ENCODE measurements around the gene PHACTR2.
"Not testable (repeated sequence)": the region's sequence is repeated elsewhere in the genome, so short reads cannot be mapped to it uniquely, and the experiment has no call there.

The PHACTR2 gene

GRCh38 chr6:143677891-143678791 lies at the start of gene PHACTR2:
TSS of gene PHACTR2 (plus strand) at chr6:143677965. CDS start at chr6:143678164, 199 bp downstream.
- peak; percentile 6 for DNase-seq (ENCODE audit: low read depth)

GRCh38 chr6:143629104-143630080 lies 48.4 kb upstream of the PHACTR2 start:
- no peak for DNase-seq (ENCODE audit: low read depth)

GRCh38 chr6:143631196-143631595 lies 46.6 kb upstream of the PHACTR2 start:
- DNase-seq (ENCODE audit: low read depth) = not testable (repeated sequence)

- no peak for DNase-seq (ENCODE audit: low read depth)
Observed at GRCh38 chr6:143632894-143633293, 44.9 kb upstream of the PHACTR2 start.

GRCh38 chr6:143634486-143634885 lies 43.3 kb upstream of the PHACTR2 start:
- no peak for DNase-seq (ENCODE audit: low read depth)

- no peak for DNase-seq (ENCODE audit: low read depth)
Observed at GRCh38 chr6:143637691-143638090, 40.1 kb upstream of the PHACTR2 start.

- DNase-seq (ENCODE audit: low read depth) = no peak
Observed at GRCh38 chr6:143642403-143642802, 35.4 kb upstream of the PHACTR2 start.

- DNase-seq (ENCODE audit: low read depth) = no peak
Observed at GRCh38 chr6:143647191-143647590, 30.6 kb upstream of the PHACTR2 start.

- DNase-seq (ENCODE audit: low read depth) = no peak
Observed at GRCh38 chr6:143647732-143648131, 30.0 kb upstream of the PHACTR2 start.

- DNase-seq (ENCODE audit: low read depth) = not testable (repeated sequence)
Observed at GRCh38 chr6:143649319-143649718, 28.4 kb upstream of the PHACTR2 start.

- DNase-seq (ENCODE audit: low read depth) = not testable (repeated sequence)
Observed at GRCh38 chr6:143651328-143651727, 26.4 kb upstream of the PHACTR2 start.

GRCh38 chr6:143652841-143653331 lies 24.9 kb upstream of the PHACTR2 start:
- DNase-seq (ENCODE audit: low read depth) = no peak

- DNase-seq (ENCODE audit: low read depth) = no peak
Observed at GRCh38 chr6:143655541-143655940, 22.2 kb upstream of the PHACTR2 start.

GRCh38 chr6:143656026-143656425 lies 21.7 kb upstream of the PHACTR2 start:
- no peak for DNase-seq (ENCODE audit: low read depth)

- no peak for DNase-seq (ENCODE audit: low read depth)
Observed at GRCh38 chr6:143657809-143658208, 20.0 kb upstream of the PHACTR2 start.

GRCh38 chr6:143660170-143660569 lies 17.6 kb upstream of the PHACTR2 start:
- not testable (repeated sequence) for DNase-seq (ENCODE audit: low read depth)

GRCh38 chr6:143664171-143664570 lies 13.6 kb upstream of the PHACTR2 start:
- DNase-seq (ENCODE audit: low read depth) = no peak

GRCh38 chr6:143666007-143666406 lies 11.8 kb upstream of the PHACTR2 start:
- not testable (repeated sequence) for DNase-seq (ENCODE audit: low read depth)

GRCh38 chr6:143669483-143669882 lies 8.3 kb upstream of the PHACTR2 start:
- not testable (repeated sequence) for DNase-seq (ENCODE audit: low read depth)

- no peak for DNase-seq (ENCODE audit: low read depth)
Observed at GRCh38 chr6:143673669-143674068, 4.1 kb upstream of the PHACTR2 start.

GRCh38 chr6:143674483-143675381 lies 3.0 kb upstream of the PHACTR2 start:
- no peak for DNase-seq (ENCODE audit: low read depth)
